GM21360 (cell line): ENCODE measurements around the gene IL23R.
A peak's percentile ranks its signal among the peaks of the same experiment; 100 is the strongest.
"Not testable (repeated sequence)": the region's sequence is repeated elsewhere in the genome, so short reads cannot be mapped to it uniquely, and the experiment has no call there.

Source experiments
- ATAC-seq: cut with Tn5 transposase; IDR thresholded peaks from one replicate; pipeline ENCODE4 v1.9.1; 2021; ENCODE audit warnings: mild to moderate bottlenecking, moderate library complexity; ENCODE audit not compliant: unreplicated experiment

The IL23R gene

GRCh38 chr1:67191668-67192520, 25.6 kb downstream of the IL23R start:
- no peak for ATAC-seq

- ATAC-seq = no peak
Measured at GRCh38 chr1:67192902-67193301, 26.6 kb downstream of the IL23R start.

GRCh38 chr1:67193704-67194103, 27.4 kb downstream of the IL23R start:
- ATAC-seq = no peak

- ATAC-seq = peak; percentile 54
Measured at GRCh38 chr1:67194209-67194863, 28.1 kb downstream of the IL23R start.

- ATAC-seq = no peak
Measured at GRCh38 chr1:67200755-67201154, 34.5 kb downstream of the IL23R start.

GRCh38 chr1:67201891-67202290, 35.6 kb downstream of the IL23R start:
- no peak for ATAC-seq

- no peak for ATAC-seq
Measured at GRCh38 chr1:67204298-67204980, 38.2 kb downstream of the IL23R start.

- ATAC-seq = not testable (repeated sequence)
Measured at GRCh38 chr1:67207398-67207797, 41.1 kb downstream of the IL23R start.

GRCh38 chr1:67208217-67208616, 42.0 kb downstream of the IL23R start:
- no peak for ATAC-seq

GRCh38 chr1:67209521-67209920, 43.3 kb downstream of the IL23R start:
- no peak for ATAC-seq

GRCh38 chr1:67211589-67212563, 45.6 kb downstream of the IL23R start:
- ATAC-seq = no peak

GRCh38 chr1:67213164-67213563, 46.9 kb downstream of the IL23R start:
- no peak for ATAC-seq

GRCh38 chr1:67213948-67214347, 47.7 kb downstream of the IL23R start:
- no peak for ATAC-seq

GRCh38 chr1:67214420-67215174, 48.3 kb downstream of the IL23R start:
- peak; percentile 61 for ATAC-seq

- ATAC-seq = no peak
Measured at GRCh38 chr1:67216401-67216800, 50.1 kb downstream of the IL23R start.

- ATAC-seq = no peak
Measured at GRCh38 chr1:67217417-67217816, 51.2 kb downstream of the IL23R start.

- ATAC-seq = no peak
Measured at GRCh38 chr1:67217938-67218337, 51.7 kb downstream of the IL23R start.

- ATAC-seq = no peak
Measured at GRCh38 chr1:67224856-67225255, 58.6 kb downstream of the IL23R start.

GRCh38 chr1:67226688-67227087, 60.4 kb downstream of the IL23R start:
- no peak for ATAC-seq

GRCh38 chr1:67227196-67227595, 60.9 kb downstream of the IL23R start:
- no peak for ATAC-seq
